Measurements from ENCODE around the gene HLCS. TPM values are rescaled to one million over a fixed set of nuclear protein-coding genes. Genes with fewer than 3 reads are reported as not detected.

Gene HLCS
- total and polyA plus RNA-seq, 2 of the 8 experiments (the other 6 are each of a cell fraction or from before 2014, with no cell fraction given) = 4.7 to 12.2 TPM

DNA sequence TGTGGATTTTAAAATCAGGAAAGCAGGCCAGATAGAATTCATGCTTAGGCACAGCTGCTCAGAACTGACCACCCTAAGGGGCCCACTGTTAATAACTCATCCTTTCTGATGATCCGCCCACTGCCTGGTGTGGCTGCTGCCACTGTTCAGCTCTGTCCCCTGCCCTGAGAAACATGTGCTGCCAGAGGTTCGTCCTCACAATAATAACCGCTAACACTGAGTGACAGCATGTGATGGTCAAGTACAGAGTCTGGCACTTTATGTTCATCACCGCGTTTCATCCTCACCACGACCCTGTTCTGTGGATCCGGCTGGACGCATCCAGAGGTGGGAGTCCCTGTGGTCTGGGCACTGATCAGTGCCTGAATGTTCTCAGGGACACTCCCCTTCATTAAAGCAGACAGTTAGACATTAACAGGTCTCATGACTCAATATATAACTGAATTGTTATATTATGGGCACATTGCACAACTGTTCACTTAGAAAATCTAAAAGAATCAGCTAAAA lies 159.0 kb downstream of the HLCS start:
- no peak overlapping the region for H3K56ac ChIP-seq (replicated peaks; ENCODE audit: insufficient read length, low read depth, low read length)
- no peak overlapping the region for H3K9ac ChIP-seq (replicated peaks in 1 of 4; ENCODE audit: extremely low read depth in 1 of 4, low read depth in 3 of 4, low read length in 3 of 4)
- FAIRE-seq (no peak), DNase-seq (ENCODE audit: low read depth in 1 of 2, low spot score in 2 of 2) (no peak)
- H2AFZ ChIP-seq (ENCODE audit: low read length) = no peak overlapping the region
- WGBS, 2 experiments (ENCODE audit: extremely low coverage in 1 of 2, insufficient coverage in 1 of 2, insufficient read length in 1 of 2, insufficient replicate concordance in 2 of 2, low coverage in 1 of 2, low lambda C conversion rate in 2 of 2, missing lambda C conversion rate in 1 of 2) = 95% methylated on average over 8 of the region's 8 CpGs; no CpG with 5 or more reads in 1 of the 2 experiments
- no peak overlapping the region for H4K5ac ChIP-seq (ENCODE audit: insufficient read length, low read depth, low read length)
- H4K20me1 ChIP-seq (replicated peaks in 1 of 2; ENCODE audit: control insufficient read depth in 1 of 2, insufficient read depth in 2 of 2, low read length in 2 of 2) = no peaks in the 10 kb centered on the region
- no peaks in the 10 kb centered on the region for H3K23me2 ChIP-seq (ENCODE audit: low read depth, low read length)
- H2AK5ac ChIP-seq (ENCODE audit: low read depth, low read length) = no peak overlapping the region
- no peaks in the 10 kb centered on the region for H3K79me2 ChIP-seq (ENCODE audit: control insufficient read depth in 1 of 2, insufficient read depth in 2 of 2, low read length in 2 of 2)
- H4K8ac ChIP-seq (ENCODE audit: extremely low read depth, insufficient read depth, low read length) = no peak overlapping the region
- H2BK5ac ChIP-seq (ENCODE audit: low read depth, low read length) = no peak overlapping the region
- H3K36me3 ChIP-seq (ENCODE audit: control insufficient read depth in 2 of 4, insufficient read depth in 4 of 4, low read length in 3 of 4) = no peaks in the 10 kb centered on the region
- H2BK120ac ChIP-seq (replicated peaks; ENCODE audit: low read depth, low read length) = no peak overlapping the region
- H3K4me2 ChIP-seq (ENCODE audit: insufficient read depth in 1 of 2, low read depth in 2 of 2, low read length in 2 of 2) = no peak overlapping the region
- H3K23ac ChIP-seq (ENCODE audit: insufficient read length) = no peak overlapping the region
- H3K4ac ChIP-seq (replicated peaks; ENCODE audit: insufficient read length, low read depth, low read length) = no peak overlapping the region
- H3K9me3 ChIP-seq (ENCODE audit: insufficient read depth in 2 of 2, low read depth in 1 of 2, low read length in 1 of 2) = no peaks in the 10 kb centered on the region
- H4K91ac ChIP-seq (replicated peaks; ENCODE audit: insufficient read length, low read length) = no peak overlapping the region
- H2BK15ac ChIP-seq (ENCODE audit: low read length) = no peak overlapping the region
- H3K4me1 ChIP-seq (replicated peaks in 1 of 4; ENCODE audit: control insufficient read depth in 3 of 4, insufficient read depth in 4 of 4, low read length in 3 of 4) = no peaks in the 10 kb centered on the region
- H3K27ac ChIP-seq (ENCODE audit: low read depth, low read length) = no peak overlapping the region
- H3K14ac ChIP-seq (ENCODE audit: insufficient read length) = no peak overlapping the region
- no peaks in the 10 kb centered on the region for H3K79me1 ChIP-seq (ENCODE audit: low read depth, low read length)
- H2BK20ac ChIP-seq (ENCODE audit: low read length) = no peak overlapping the region
- POLR2A ChIA-PET (ENCODE audit: partially characterized antibody) = no interaction called here
- H2BK12ac ChIP-seq (ENCODE audit: low read depth, low read length) = no peak overlapping the region
- CTCF ChIA-PET (ENCODE audit: partially characterized antibody) = interaction anchor here (0.7 kb wide), 1 partner anchor 346 kb away, joined by 3 read pairs; no protein-coding TSS in a partner anchor
- H3K4me3 ChIP-seq (ENCODE audit: extremely low read depth in 1 of 4, insufficient read depth in 2 of 4, low read depth in 3 of 4, low read length in 4 of 4) = no peak overlapping the region
- no peak overlapping the region for H3K18ac ChIP-seq (ENCODE audit: extremely low read depth, low read length)
- no peaks in the 10 kb centered on the region for H3K27me3 ChIP-seq (replicated peaks in 1 of 4; ENCODE audit: control insufficient read depth in 3 of 4, extremely low read depth in 1 of 4, insufficient read depth in 3 of 4, low read length in 3 of 4)
- TF ChIP-seq SIRT6 (IDR thresholded peaks at IDR 0.05; ENCODE audit: low read length) (no peak), BRCA1 (IDR thresholded peaks at IDR 0.05; ENCODE audit: low read depth, low read length) (no peak), SUZ12 (IDR thresholded peaks at IDR 0.05; ENCODE audit: low read length) (no peak), RXRA (IDR thresholded peaks at IDR 0.05; ENCODE audit: insufficient read depth, low read depth, low read length) (no peak), POLR2AphosphoS5 (IDR thresholded peaks at IDR 0.05; ENCODE audit: low read depth, low read length) (no peak), SP4 (IDR thresholded peaks at IDR 0.05; ENCODE audit: low read length) (no peak), JUND (IDR thresholded peaks at IDR 0.05; ENCODE audit: low read length) (no peak), HDAC6 (IDR thresholded peaks at IDR 0.05; ENCODE audit: low read depth, low read length) (no peak), SP1 (IDR thresholded peaks at IDR 0.05; ENCODE audit: low read depth, low read length) (no peak), MAFK (IDR thresholded peaks at IDR 0.05; ENCODE audit: low read depth, low read length) (no peak)
- TF ChIP-seq, protein P1, sequence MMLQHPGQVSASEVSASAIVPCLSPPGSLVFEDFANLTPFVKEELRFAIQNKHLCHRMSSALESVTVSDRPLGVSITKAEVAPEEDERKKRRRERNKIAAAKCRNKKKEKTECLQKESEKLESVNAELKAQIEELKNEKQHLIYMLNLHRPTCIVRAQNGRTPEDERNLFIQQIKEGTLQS (IDR thresholded peaks at IDR 0.05; ENCODE audit: insufficient read depth, low read depth, low read length) = no peak
- TF ChIP-seq, protein P2, sequence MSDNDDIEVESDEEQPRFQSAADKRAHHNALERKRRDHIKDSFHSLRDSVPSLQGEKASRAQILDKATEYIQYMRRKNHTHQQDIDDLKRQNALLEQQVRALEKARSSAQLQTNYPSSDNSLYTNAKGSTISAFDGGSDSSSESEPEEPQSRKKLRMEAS (IDR thresholded peaks at IDR 0.05) = no peak
- TF ChIP-seq, protein P3, sequence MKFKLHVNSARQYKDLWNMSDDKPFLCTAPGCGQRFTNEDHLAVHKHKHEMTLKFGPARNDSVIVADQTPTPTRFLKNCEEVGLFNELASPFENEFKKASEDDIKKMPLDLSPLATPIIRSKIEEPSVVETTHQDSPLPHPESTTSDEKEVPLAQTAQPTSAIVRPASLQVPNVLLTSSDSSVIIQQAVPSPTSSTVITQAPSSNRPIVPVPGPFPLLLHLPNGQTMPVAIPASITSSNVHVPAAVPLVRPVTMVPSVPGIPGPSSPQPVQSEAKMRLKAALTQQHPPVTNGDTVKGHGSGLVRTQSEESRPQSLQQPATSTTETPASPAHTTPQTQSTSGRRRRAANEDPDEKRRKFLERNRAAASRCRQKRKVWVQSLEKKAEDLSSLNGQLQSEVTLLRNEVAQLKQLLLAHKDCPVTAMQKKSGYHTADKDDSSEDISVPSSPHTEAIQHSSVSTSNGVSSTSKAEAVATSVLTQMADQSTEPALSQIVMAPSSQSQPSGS (IDR thresholded peaks at IDR 0.05; ENCODE audit: low read length) = no peak

Data from H1 (cell line).